HFF-Myc (cell line): ENCODE results near the gene CHMP6.

Experiments
- DNase-seq: peaks from one replicate; pipeline ENCODE4 v3.0.0-alpha.2; 2011; ENCODE audit warnings: low read depth; ENCODE audit errors: extremely low read depth
- H3K4me3 ChIP-seq: replicated peaks from 2 replicates; pipeline ENCODE4 v1.5.1; 2011; ENCODE audit warnings: low read depth, mild to moderate bottlenecking, control low read depth, low read length
- CTCF ChIP-seq: IDR thresholded peaks from 2 replicates; pipeline ENCODE4 v1.5.1; 2012; ENCODE audit warnings: mild to moderate bottlenecking, low read depth, low read length, control low read depth; ENCODE audit errors: missing control alignments

Gene CHMP6

GRCh38 chr17:80997424-80998117 is 5.9 kb downstream of the CHMP6 start:
- no peak for DNase-seq
- TF ChIP-seq CTCF, result no peak
- no peak overlapping the region for H3K4me3 ChIP-seq

- no peak for DNase-seq
- no peak overlapping the region for H3K4me3 ChIP-seq
- no peak for TF ChIP-seq CTCF
Observed at GRCh38 chr17:80998118-80998747, 6.6 kb downstream of the CHMP6 start.

- TF ChIP-seq CTCF, result no peak
- H3K4me3 ChIP-seq, result no peak overlapping the region
- no peak for DNase-seq
Observed at GRCh38 chr17:80998748-80999535, 7.3 kb downstream of the CHMP6 start.

GRCh38 chr17:80999536-81000333 is 8.1 kb downstream of the CHMP6 start:
- no peak for TF ChIP-seq CTCF
- DNase-seq, result no peak
- H3K4me3 ChIP-seq, result no peak overlapping the region

GRCh38 chr17:81000334-81000630 is 8.6 kb downstream of the CHMP6 start:
- no peak for TF ChIP-seq CTCF
- H3K4me3 ChIP-seq, result no peak overlapping the region
- DNase-seq, result no peak

- no peak for DNase-seq
- no peak overlapping the region for H3K4me3 ChIP-seq
- no peak for TF ChIP-seq CTCF
Observed at GRCh38 chr17:81000631-81001357, 9.2 kb downstream of the CHMP6 start.
